HG03095 (cell line): Measurements from ENCODE around the gene SMARCD1.

Experiments
- ATAC-seq: cut with Tn5 transposase; IDR thresholded peaks from one replicate; pipeline ENCODE4 v1.9.1; 2021; ENCODE audit warnings: moderate library complexity; ENCODE audit not compliant: unreplicated experiment

SMARCD1 gene

GRCh38 chr12:50057000-50057841 lies 27.9 kb upstream of the SMARCD1 start, which contains the start of gene ASIC1:
ASIC1 (plus strand) TSS chr12:50057596; CDS start chr12:50058767, 1,171 bp downstream.
- no peak for ATAC-seq

- ATAC-seq: no peak
Observed at GRCh38 chr12:50057896-50058670, 27.1 kb upstream of the SMARCD1 start.

GRCh38 chr12:50058743-50059312 lies 26.3 kb upstream of the SMARCD1 start:
- ATAC-seq: no peak

- ATAC-seq: no peak
Observed at GRCh38 chr12:50059440-50060119, 25.6 kb upstream of the SMARCD1 start.

DNA sequence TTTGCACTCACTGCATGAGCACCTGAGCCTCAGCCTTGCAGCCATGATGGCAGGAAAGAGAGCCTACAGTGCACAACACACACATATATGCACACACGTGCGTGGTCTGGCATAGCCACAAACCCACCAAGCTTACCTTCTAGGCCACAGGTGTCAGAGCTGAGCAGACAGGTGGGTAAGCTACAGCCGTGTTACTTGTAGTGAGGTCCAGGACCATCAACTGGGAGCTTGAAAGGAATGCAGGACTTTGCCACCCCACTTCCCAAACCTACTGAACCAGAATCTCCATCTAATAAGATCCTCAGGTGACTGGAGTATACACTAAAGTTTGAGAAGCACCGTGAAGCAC lies 25.0 kb upstream of the SMARCD1 start:
- ATAC-seq: no peak

DNA sequence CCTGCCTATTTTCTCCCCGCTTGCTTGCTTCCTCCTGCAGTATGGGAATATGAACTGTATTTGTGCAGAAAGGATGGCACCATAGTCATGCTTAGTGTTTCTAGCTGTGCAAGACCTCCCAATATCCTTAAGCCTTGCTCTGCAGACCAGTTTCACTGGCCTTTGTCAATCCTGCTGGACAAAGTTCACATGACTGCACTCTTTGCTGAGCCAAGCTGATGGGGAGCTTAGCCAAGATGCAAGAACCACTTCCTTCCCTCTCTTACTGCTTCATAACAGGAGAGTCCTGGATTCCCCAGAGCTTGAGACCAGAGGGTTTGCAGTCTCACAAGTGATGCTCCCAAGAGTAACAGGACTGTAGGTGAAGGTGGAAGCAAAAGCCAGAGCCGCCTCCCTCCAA lies 24.0 kb upstream of the SMARCD1 start:
- ATAC-seq: no peak

- ATAC-seq: no peak
Observed at GRCh38 chr12:50061946-50062686, 23.0 kb upstream of the SMARCD1 start.

GRCh38 chr12:50062728-50063460 lies 22.2 kb upstream of the SMARCD1 start:
- no peak for ATAC-seq

DNA sequence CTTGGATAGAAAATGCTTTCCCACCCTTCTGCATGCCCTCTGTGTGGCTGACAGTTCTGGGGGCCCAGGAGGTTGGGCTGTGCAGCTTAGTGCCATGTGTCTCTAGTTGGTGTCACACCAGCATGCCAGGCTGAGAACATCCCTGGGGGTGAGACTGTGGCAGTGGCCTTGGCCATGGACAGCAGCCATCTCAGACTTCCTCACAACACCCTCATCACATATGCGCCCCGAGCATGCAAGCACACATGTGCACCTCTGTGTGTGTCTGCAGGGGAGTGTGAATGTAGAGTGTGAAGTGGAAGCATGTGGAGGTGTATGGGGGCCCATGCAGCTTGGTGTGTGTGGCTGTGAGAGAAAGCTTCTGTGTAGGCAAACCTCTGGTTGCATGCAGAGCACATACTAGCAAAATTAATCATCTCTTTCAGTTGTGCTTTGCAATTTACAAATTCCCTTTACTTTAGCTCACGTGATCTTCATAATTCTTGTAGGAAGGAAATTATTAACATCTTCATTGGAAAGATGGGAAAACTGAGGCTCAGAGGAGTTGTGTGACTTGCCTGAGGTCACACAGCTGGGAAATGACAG lies 19.3 kb upstream of the SMARCD1 start:
- no peak for ATAC-seq

- no peak for ATAC-seq
Observed at GRCh38 chr12:50066402-50066801, 18.7 kb upstream of the SMARCD1 start.

- ATAC-seq: no peak
Observed at GRCh38 chr12:50069069-50069468, 16.1 kb upstream of the SMARCD1 start.

GRCh38 chr12:50069539-50069938 lies 15.6 kb upstream of the SMARCD1 start:
- ATAC-seq: no peak

DNA sequence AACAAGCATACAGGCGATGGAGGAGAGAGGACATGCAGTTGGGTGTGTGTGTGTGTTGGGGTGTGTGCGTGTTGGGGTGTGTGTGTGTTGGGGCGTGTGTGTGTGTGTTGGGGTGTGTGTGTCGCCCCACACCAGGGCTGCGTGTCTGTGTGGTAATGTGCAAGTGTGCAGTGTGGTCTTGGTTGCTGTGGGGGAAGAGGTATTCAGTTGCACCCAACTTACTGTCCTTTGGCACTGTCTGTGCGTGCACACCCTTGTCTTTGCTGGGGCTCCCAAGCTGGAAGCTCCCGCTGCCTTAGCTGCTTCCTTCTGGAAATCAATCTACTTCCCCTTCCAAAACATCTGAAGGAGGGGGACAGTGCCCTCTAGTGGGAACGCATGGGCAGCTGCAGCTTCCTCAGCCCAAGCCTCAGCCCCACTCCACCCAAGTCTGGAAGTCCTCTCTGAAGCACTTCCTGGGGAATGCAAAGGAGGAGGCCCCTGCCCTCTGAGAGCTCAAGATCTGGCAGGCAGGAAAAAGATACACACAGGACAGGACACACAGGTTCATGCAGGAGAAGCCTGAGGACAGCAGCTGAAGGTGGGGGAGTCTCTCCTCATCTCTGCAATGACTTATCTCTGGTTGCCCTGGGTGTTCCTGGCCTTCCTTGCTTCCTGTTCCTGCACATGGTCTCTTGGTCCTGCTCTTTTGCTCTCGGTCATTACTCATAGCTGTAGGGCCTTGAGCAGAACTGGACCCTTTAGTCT lies 14.7 kb upstream of the SMARCD1 start:
- no peak for ATAC-seq

DNA sequence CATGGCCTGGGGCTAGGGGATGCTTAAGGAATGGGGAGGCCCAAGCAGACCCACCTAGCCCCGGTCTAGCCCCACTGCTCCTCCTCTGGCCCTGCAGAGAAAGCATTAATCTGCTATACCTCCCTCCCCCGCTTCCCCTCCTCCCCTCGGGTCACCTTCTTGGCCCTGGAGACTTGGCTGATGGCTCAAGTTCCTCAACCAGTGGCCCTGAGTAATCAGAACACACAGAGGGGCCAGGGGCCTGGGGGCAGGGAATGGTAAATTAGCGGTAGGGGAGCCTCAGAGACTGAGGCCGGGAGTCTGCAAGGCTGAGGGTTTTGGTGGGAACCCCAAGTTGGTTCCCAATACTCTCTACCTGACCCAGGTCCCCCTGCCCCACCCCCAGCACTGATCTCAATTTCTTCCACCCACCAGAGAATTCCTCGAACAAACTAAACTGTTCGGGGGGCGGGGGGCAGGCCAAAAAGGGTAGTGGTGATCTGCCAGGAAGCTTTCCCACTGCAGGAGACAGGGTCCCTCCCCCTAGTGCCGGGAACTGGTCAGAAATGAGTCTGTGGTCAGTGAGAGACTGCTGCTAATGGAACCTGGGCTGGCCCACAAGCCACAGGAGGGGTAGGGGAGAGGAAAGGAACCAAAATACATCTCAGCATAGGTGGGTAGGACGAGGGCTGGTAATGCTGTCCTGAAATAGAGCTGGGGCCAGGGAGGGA lies 12.8 kb upstream of the SMARCD1 start:
- ATAC-seq: no peak

GRCh38 chr12:50073206-50073605 lies 11.9 kb upstream of the SMARCD1 start:
- ATAC-seq: no peak

DNA sequence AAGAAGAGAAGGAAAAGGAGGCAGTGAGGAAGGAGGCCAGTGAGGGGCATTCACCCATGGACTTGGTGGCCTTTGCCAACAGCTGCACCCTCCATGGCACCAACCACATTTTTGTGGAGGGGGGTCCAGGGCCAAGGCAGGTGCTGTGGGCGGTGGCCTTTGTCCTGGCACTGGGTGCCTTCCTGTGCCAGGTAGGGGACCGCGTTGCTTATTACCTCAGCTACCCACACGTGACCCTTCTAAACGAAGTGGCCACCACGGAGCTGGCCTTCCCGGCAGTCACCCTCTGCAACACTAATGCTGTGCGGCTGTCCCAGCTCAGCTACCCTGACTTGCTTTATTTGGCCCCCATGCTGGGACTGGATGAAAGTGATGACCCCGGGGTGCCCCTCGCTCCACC lies 11.4 kb upstream of the SMARCD1 start:
- ATAC-seq: no peak

GRCh38 chr12:50074936-50075807 lies 10.0 kb upstream of the SMARCD1 start:
- peak; percentile 69 for ATAC-seq
